Measurements from ENCODE around the gene MPZL3. TPM values are rescaled to one million over a fixed set of nuclear protein-coding genes. Genes with fewer than 3 reads are reported as not detected.

The MPZL3 gene
- polyA plus RNA-seq, 1 donor from 2014 or later, result 3.6 TPM

DNA sequence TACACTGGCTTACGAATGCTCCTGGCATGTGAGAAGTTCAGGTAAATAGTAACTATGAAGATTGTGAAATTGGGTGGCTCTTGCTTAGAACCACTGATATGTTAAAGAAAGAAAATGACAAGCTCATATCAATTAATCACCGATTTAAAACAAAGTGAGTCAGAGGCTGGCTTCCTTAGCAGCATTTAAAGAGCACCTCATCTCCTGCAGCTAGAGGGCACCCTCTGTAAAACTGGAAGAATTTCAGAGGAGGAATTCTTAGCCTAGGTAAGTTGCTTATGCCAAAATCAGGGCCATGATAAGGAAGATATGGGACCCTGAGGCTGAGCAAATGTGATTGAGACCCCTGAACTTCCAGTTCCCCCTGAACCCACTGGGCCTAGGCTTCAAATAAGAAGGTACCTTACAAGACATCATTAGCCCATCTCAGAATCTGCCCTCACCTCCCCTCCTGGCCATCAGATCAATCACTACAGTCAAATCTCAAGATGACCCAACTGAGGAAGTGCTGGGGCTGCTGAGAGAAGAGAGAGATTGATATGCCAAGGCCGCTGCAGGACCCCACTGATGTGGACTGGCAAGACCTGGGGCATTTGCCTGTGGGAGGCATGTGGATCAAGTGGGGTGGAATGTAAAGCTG, 43.8 kb upstream of the MPZL3 start:
- Histone ChIP-seq H3K9ac (ENCODE audit: low read length) (no peak overlapping the region), H3F3A (ENCODE audit: insufficient read depth, low read length, poor library complexity, severe bottlenecking) (no peaks in the 10 kb centered on the region), H3K79me2 (replicated peaks; ENCODE audit: insufficient read depth, low read length) (no peaks in the 10 kb centered on the region), H2AFZ (ENCODE audit: low read depth, low read length) (no peak overlapping the region), H3K27me3 (ENCODE audit: insufficient read depth, low read depth, low read length) (no peaks in the 10 kb centered on the region), H3K9me2 (ENCODE audit: insufficient read depth, low read length) (no peaks in the 10 kb centered on the region), H3K4me2 (ENCODE audit: low read length) (no peak overlapping the region), H3K9me3 (ENCODE audit: low read length) (no peaks in the 10 kb centered on the region), H3K27ac (ENCODE audit: low read length) (no peak overlapping the region), H3K4me3 (ENCODE audit: low read length) (no peak overlapping the region), H4K20me1 (ENCODE audit: insufficient read depth) (no peaks in the 10 kb centered on the region), H3K36me3 (ENCODE audit: insufficient read depth, low read length) (no peaks in the 10 kb centered on the region)
- TF ChIP-seq EZH2 (IDR thresholded peaks at IDR 0.05; ENCODE audit: borderline replicate concordance, insufficient read depth, low read length, poor library complexity, severe bottlenecking) (no peak), MXI1 (conservative IDR thresholded peaks at IDR 0.05; ENCODE audit: poor library complexity, severe bottlenecking) (no peak), RAD21 (conservative IDR thresholded peaks at IDR 0.05) (no peak), SMC3 (conservative IDR thresholded peaks at IDR 0.05; ENCODE audit: poor library complexity) (no peak), TAF1 (IDR thresholded peaks at IDR 0.05; ENCODE audit: low read depth) (no peak), EP300 (conservative IDR thresholded peaks at IDR 0.05; ENCODE audit: poor library complexity, severe bottlenecking) (no peak), POLR2AphosphoS5 (IDR thresholded peaks at IDR 0.05) (no peak)
- TF ChIP-seq, protein P1, sequence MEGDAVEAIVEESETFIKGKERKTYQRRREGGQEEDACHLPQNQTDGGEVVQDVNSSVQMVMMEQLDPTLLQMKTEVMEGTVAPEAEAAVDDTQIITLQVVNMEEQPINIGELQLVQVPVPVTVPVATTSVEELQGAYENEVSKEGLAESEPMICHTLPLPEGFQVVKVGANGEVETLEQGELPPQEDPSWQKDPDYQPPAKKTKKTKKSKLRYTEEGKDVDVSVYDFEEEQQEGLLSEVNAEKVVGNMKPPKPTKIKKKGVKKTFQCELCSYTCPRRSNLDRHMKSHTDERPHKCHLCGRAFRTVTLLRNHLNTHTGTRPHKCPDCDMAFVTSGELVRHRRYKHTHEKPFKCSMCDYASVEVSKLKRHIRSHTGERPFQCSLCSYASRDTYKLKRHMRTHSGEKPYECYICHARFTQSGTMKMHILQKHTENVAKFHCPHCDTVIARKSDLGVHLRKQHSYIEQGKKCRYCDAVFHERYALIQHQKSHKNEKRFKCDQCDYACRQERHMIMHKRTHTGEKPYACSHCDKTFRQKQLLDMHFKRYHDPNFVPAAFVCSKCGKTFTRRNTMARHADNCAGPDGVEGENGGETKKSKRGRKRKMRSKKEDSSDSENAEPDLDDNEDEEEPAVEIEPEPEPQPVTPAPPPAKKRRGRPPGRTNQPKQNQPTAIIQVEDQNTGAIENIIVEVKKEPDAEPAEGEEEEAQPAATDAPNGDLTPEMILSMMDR (IDR thresholded peaks at IDR 0.05; ENCODE audit: poor library complexity, severe bottlenecking), result no peak
- TF ChIP-seq, protein P2, sequence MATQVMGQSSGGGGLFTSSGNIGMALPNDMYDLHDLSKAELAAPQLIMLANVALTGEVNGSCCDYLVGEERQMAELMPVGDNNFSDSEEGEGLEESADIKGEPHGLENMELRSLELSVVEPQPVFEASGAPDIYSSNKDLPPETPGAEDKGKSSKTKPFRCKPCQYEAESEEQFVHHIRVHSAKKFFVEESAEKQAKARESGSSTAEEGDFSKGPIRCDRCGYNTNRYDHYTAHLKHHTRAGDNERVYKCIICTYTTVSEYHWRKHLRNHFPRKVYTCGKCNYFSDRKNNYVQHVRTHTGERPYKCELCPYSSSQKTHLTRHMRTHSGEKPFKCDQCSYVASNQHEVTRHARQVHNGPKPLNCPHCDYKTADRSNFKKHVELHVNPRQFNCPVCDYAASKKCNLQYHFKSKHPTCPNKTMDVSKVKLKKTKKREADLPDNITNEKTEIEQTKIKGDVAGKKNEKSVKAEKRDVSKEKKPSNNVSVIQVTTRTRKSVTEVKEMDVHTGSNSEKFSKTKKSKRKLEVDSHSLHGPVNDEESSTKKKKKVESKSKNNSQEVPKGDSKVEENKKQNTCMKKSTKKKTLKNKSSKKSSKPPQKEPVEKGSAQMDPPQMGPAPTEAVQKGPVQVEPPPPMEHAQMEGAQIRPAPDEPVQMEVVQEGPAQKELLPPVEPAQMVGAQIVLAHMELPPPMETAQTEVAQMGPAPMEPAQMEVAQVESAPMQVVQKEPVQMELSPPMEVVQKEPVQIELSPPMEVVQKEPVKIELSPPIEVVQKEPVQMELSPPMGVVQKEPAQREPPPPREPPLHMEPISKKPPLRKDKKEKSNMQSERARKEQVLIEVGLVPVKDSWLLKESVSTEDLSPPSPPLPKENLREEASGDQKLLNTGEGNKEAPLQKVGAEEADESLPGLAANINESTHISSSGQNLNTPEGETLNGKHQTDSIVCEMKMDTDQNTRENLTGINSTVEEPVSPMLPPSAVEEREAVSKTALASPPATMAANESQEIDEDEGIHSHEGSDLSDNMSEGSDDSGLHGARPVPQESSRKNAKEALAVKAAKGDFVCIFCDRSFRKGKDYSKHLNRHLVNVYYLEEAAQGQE (IDR thresholded peaks at IDR 0.05; ENCODE audit: borderline replicate concordance), result no peak

DNA sequence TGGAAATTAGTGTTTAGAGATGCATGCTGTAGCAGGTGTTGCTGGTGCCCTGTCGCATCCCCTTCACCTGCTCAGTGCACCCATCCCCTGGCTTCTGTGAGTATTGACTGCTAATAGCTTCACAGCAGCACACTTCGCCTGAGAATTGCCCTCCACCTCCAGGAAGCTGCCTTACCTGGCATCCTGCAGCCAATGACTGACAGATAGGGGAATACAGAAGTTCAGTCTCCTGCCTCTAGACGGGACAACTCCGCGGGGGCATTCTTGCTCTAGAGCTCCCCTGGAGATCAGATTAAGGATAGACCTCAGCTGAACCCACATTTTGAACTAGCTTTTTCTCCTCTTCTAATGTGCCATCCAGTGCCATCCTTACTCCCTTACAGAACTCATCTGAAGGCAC, 43.0 kb upstream of the MPZL3 start:
- no peak overlapping the region for H3K27ac ChIP-seq (ENCODE audit: low read length)
- H3K9ac ChIP-seq (ENCODE audit: low read length), result no peak overlapping the region
- no peaks in the 10 kb centered on the region for H4K20me1 ChIP-seq (ENCODE audit: insufficient read depth)
- H3K27me3 ChIP-seq (ENCODE audit: insufficient read depth, low read depth, low read length), result no peaks in the 10 kb centered on the region
- no peak for TF ChIP-seq SMC3 (conservative IDR thresholded peaks at IDR 0.05; ENCODE audit: poor library complexity)
- no peak for TF ChIP-seq EZH2 (IDR thresholded peaks at IDR 0.05; ENCODE audit: borderline replicate concordance, insufficient read depth, low read length, poor library complexity, severe bottlenecking)
- TF ChIP-seq, protein P2 (IDR thresholded peaks at IDR 0.05; ENCODE audit: borderline replicate concordance), result no peak
- no peak for TF ChIP-seq EP300 (conservative IDR thresholded peaks at IDR 0.05; ENCODE audit: poor library complexity, severe bottlenecking)
- no peak for TF ChIP-seq MXI1 (conservative IDR thresholded peaks at IDR 0.05; ENCODE audit: poor library complexity, severe bottlenecking)
- TF ChIP-seq RAD21 (conservative IDR thresholded peaks at IDR 0.05), result no peak
- no peak for TF ChIP-seq TAF1 (IDR thresholded peaks at IDR 0.05; ENCODE audit: low read depth)
- TF ChIP-seq, protein P1 (IDR thresholded peaks at IDR 0.05; ENCODE audit: poor library complexity, severe bottlenecking), result no peak
- no peak for TF ChIP-seq POLR2AphosphoS5 (IDR thresholded peaks at IDR 0.05)
- no peaks in the 10 kb centered on the region for H3K79me2 ChIP-seq (replicated peaks; ENCODE audit: insufficient read depth, low read length)
- no peaks in the 10 kb centered on the region for H3F3A ChIP-seq (ENCODE audit: insufficient read depth, low read length, poor library complexity, severe bottlenecking)
- no peaks in the 10 kb centered on the region for H3K9me2 ChIP-seq (ENCODE audit: insufficient read depth, low read length)
- no peak overlapping the region for H2AFZ ChIP-seq (ENCODE audit: low read depth, low read length)
- H3K36me3 ChIP-seq (ENCODE audit: insufficient read depth, low read length), result no peaks in the 10 kb centered on the region
- H3K9me3 ChIP-seq (ENCODE audit: low read length), result no peaks in the 10 kb centered on the region
- H3K4me2 ChIP-seq (ENCODE audit: low read length), result no peak overlapping the region
- no peak overlapping the region for H3K4me3 ChIP-seq (ENCODE audit: low read length)

All from neural cell (in vitro differentiated cells).